H1 (cell line): ENCODE data around the gene DOK7. TPM values are rescaled to one million over a fixed set of nuclear protein-coding genes. Genes with fewer than 3 reads are reported as not detected.
A peak's percentile ranks its signal among the peaks of the same experiment; 100 is the strongest.

Experiments used
- ASH2L ChIP-seq: fragments of 200-600, 300-600 bp; sonication (generic); IDR thresholded peaks from one replicate; pipeline ENCODE4 v1.7.1; 2017; ENCODE audit warnings: low read length
- CEBPB ChIP-seq: IDR thresholded peaks from 2 replicates; pipeline ENCODE4 v1.6.1; 2012; ENCODE audit warnings: low read depth, low read length
- CHD7 ChIP-seq: fragments of 300-600 bp; sonication (generic); IDR thresholded peaks from 2 replicates; pipeline ENCODE4 v1.7.1; 2012; ENCODE audit warnings: low read length, moderate library complexity, mild to moderate bottlenecking, inconsistent platforms; ENCODE audit not compliant: insufficient replicate concordance
- CTBP2 ChIP-seq: IDR thresholded peaks from 2 replicates; pipeline ENCODE4 v1.7.0; 2011; ENCODE audit warnings: borderline replicate concordance, mild to moderate bottlenecking, moderate library complexity, mixed read lengths, low read length; ENCODE audit not compliant: insufficient read depth, insufficient read length
- E2F6 ChIP-seq: IDR thresholded peaks from 2 replicates; pipeline ENCODE4 v1.6.1; 2012; ENCODE audit warnings: inconsistent platforms
- GABPA ChIP-seq: IDR thresholded peaks from 2 replicates; pipeline ENCODE4 v1.6.1; 2011; ENCODE audit warnings: mild to moderate bottlenecking, low read length, moderate library complexity, borderline replicate concordance; ENCODE audit not compliant: insufficient read depth
- JUN ChIP-seq: IDR thresholded peaks from 2 replicates; pipeline ENCODE4 v1.6.1; 2011; ENCODE audit warnings: low read depth, mild to moderate bottlenecking, improper control_type of control experiment, low read length
- RAD21 ChIP-seq, 2 experiments: IDR thresholded peaks in 1 of 2; conservative IDR thresholded peaks in 1 of 2; 2 replicates each; pipeline ENCODE4 v1.6.1; 2011; ENCODE audit warnings: low read depth in 2 of 2, low read length in 2 of 2, improper control_type of control experiment in 1 of 2, inconsistent platforms in 1 of 2, mild to moderate bottlenecking in 1 of 2, moderate library complexity in 1 of 2
- YY1 ChIP-seq: IDR thresholded peaks from 2 replicates; pipeline ENCODE4 v1.6.1; 2011; ENCODE audit warnings: low read depth, mild to moderate bottlenecking, low read length
- polyA plus RNA-seq, 7 experiments: library from polyadenylated mRNA; depleted of rRNA in 3 of 7; stranded (reverse) in 5 of 7; unstranded in 2 of 7; fragments of >200 nt in 5 of 7; fragments of 200-250 nt in 2 of 7; gene quantifications; 1 replicate in 5 of 7; 2 replicates in 1 of 7; 4 replicates in 1 of 7; pipeline versions ENCODE4 v1.2.1 to v1.2.3, GENCODE V29; 2011 to 2013; ENCODE audit warnings: missing spikeins in 2 of 7, mixed read lengths in 2 of 7
- total RNA-seq: library from RNA; stranded (reverse); fragmentation: NEBNext Ultra II Directional; extraction: Animal tissue kit (Norgen Biotek cat#: 25700); gene quantifications from 2 replicates; pipeline ENCODE4 v1.2.1, GENCODE V29; 2021

DOK7 gene
- total and polyA plus RNA-seq, 2 of the 8 experiments (the other 6 are each of a cell fraction or from before 2014, with no cell fraction given): 0.32 TPM; not detected in 1

GRCh38 chr4:3442959-3443749, 20.0 kb upstream of the DOK7 start (continued):
- TF ChIP-seq CHD7 (no peak), CEBPB (no peak), YY1 (peak; percentile 86), E2F6 (no peak), JUN (no peak), GABPA (peak; percentile 82; the same call in 1 of the 2 replicates), ASH2L (no peak), RAD21 (IDR thresholded peaks at IDR 0.05 in 1 of 2, conservative IDR thresholded peaks at IDR 0.05 in 1 of 2; ENCODE audit: low read depth in 2 of 2, low read length in 2 of 2) (peak; percentile 96 to 97), CTBP2 (no peak)
